Measurements from ENCODE around the gene PDSS1. TPM values are rescaled to one million over a fixed set of nuclear protein-coding genes. Genes with fewer than 3 reads are reported as not detected.

Gene PDSS1
- polyA plus RNA-seq, 1 donor from 2014 or later = 13.0 TPM

DNA sequence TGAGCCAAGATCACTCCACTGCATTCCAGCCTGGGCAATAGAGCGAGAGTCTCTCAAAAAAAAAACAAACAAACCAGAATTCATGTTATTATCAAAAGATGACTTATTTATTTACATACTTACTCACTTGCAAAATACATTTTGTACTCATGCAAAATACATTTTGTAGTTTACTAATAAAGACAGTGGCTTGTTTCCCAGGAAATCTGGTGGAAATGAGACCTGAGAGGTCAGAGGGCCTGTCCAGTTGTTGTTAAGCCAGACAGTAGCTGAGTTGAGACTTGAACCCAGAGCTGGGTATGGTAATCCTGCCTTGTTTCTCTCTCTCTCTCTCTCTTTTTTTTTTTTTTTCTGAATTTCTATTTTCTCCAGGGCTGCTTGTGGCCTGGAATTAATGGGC, 29.5 kb downstream of the PDSS1 start:
- H3K9me2 ChIP-seq (ENCODE audit: insufficient read depth, low read length) = no peaks in the 10 kb centered on the region
- no peak overlapping the region for H3K4me2 ChIP-seq (ENCODE audit: low read length)
- H3K27ac ChIP-seq (ENCODE audit: low read length) = no peak overlapping the region
- no peak overlapping the region for H3K9ac ChIP-seq (ENCODE audit: low read length)
- H3K9me3 ChIP-seq (ENCODE audit: low read length) = no peaks in the 10 kb centered on the region
- no peaks in the 10 kb centered on the region for H3K79me2 ChIP-seq (replicated peaks; ENCODE audit: insufficient read depth, low read length)
- peaks cover under 1% of the 10 kb centered on the region for H3K36me3 ChIP-seq (ENCODE audit: insufficient read depth, low read length)
- TF ChIP-seq REST (IDR thresholded peaks at IDR 0.05; ENCODE audit: borderline replicate concordance) (no peak), EZH2 (IDR thresholded peaks at IDR 0.05; ENCODE audit: borderline replicate concordance, insufficient read depth, low read length, poor library complexity, severe bottlenecking) (no peak), POLR2AphosphoS5 (IDR thresholded peaks at IDR 0.05) (no peak), EP300 (conservative IDR thresholded peaks at IDR 0.05; ENCODE audit: poor library complexity, severe bottlenecking) (no peak)
- TF ChIP-seq, protein P1, sequence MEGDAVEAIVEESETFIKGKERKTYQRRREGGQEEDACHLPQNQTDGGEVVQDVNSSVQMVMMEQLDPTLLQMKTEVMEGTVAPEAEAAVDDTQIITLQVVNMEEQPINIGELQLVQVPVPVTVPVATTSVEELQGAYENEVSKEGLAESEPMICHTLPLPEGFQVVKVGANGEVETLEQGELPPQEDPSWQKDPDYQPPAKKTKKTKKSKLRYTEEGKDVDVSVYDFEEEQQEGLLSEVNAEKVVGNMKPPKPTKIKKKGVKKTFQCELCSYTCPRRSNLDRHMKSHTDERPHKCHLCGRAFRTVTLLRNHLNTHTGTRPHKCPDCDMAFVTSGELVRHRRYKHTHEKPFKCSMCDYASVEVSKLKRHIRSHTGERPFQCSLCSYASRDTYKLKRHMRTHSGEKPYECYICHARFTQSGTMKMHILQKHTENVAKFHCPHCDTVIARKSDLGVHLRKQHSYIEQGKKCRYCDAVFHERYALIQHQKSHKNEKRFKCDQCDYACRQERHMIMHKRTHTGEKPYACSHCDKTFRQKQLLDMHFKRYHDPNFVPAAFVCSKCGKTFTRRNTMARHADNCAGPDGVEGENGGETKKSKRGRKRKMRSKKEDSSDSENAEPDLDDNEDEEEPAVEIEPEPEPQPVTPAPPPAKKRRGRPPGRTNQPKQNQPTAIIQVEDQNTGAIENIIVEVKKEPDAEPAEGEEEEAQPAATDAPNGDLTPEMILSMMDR (IDR thresholded peaks at IDR 0.05; ENCODE audit: poor library complexity, severe bottlenecking) = no peak
- H3F3A ChIP-seq (ENCODE audit: insufficient read depth, low read length, poor library complexity, severe bottlenecking) = no peaks in the 10 kb centered on the region
- H3K27me3 ChIP-seq (ENCODE audit: insufficient read depth, low read depth, low read length) = no peaks in the 10 kb centered on the region
- H4K20me1 ChIP-seq (ENCODE audit: insufficient read depth) = no peaks in the 10 kb centered on the region
- no peak overlapping the region for H2AFZ ChIP-seq (ENCODE audit: low read depth, low read length)
- H3K4me3 ChIP-seq (ENCODE audit: low read length) = no peak overlapping the region

GRCh38 chr10:26728957-26729356, 31.5 kb downstream of the PDSS1 start:
- Histone ChIP-seq H2AFZ (ENCODE audit: low read depth, low read length) (no peak overlapping the region), H3K4me3 (ENCODE audit: low read length) (no peak overlapping the region), H4K20me1 (ENCODE audit: insufficient read depth) (no peaks in the 10 kb centered on the region), H3K27ac (ENCODE audit: low read length) (no peak overlapping the region), H3K79me2 (replicated peaks; ENCODE audit: insufficient read depth, low read length) (no peaks in the 10 kb centered on the region), H3K9me2 (ENCODE audit: insufficient read depth, low read length) (no peaks in the 10 kb centered on the region), H3K9ac (ENCODE audit: low read length) (no peak overlapping the region), H3K9me3 (ENCODE audit: low read length) (no peaks in the 10 kb centered on the region), H3K4me2 (ENCODE audit: low read length) (no peak overlapping the region), H3K27me3 (ENCODE audit: insufficient read depth, low read depth, low read length) (no peaks in the 10 kb centered on the region), H3F3A (ENCODE audit: insufficient read depth, low read length, poor library complexity, severe bottlenecking) (no peaks in the 10 kb centered on the region), H3K36me3 (ENCODE audit: insufficient read depth, low read length) (peaks cover 5% of the 10 kb centered on the region)
- no peak for TF ChIP-seq RAD21 (conservative IDR thresholded peaks at IDR 0.05)
- no peak for TF ChIP-seq REST (IDR thresholded peaks at IDR 0.05; ENCODE audit: borderline replicate concordance)
- TF ChIP-seq TAF1 (IDR thresholded peaks at IDR 0.05; ENCODE audit: low read depth) = no peak
- TF ChIP-seq EZH2 (IDR thresholded peaks at IDR 0.05; ENCODE audit: borderline replicate concordance, insufficient read depth, low read length, poor library complexity, severe bottlenecking) = no peak
- no peak for TF ChIP-seq POLR2AphosphoS5 (IDR thresholded peaks at IDR 0.05)
- no peak for TF ChIP-seq EP300 (conservative IDR thresholded peaks at IDR 0.05; ENCODE audit: poor library complexity, severe bottlenecking)
- TF ChIP-seq, protein P1 (IDR thresholded peaks at IDR 0.05; ENCODE audit: poor library complexity, severe bottlenecking) = no peak
- no peak for TF ChIP-seq MXI1 (conservative IDR thresholded peaks at IDR 0.05; ENCODE audit: poor library complexity, severe bottlenecking)
- no peak for TF ChIP-seq SMC3 (conservative IDR thresholded peaks at IDR 0.05; ENCODE audit: poor library complexity)
